ENCODE results near the gene ANAPC2.
A peak's percentile ranks its signal among the peaks of the same experiment; 100 is the strongest.

ANAPC2 gene

DNA sequence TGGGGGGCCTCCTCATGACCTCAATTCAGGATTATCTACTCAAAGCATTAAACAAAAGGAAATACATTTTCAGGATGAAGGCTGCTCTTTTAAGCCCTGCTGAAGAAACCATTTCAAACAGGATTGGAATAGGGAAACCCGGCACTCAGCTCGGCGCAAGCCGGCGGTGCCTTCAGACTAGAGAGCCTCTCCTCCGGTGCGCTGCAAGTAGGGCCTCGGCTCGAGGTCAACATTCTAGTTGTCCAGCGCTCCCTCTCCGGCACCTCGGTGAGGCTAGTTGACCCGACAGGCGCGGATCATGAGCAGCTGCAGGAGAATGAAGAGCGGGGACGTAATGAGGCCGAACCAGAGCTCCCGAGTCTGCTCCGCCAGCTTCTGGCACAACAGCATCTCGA is 16.4 kb upstream of the ANAPC2 start:
- Histone ChIP-seq H3K27ac (peak overlapping the region; percentile 82 to 89), H3K4me3 (peak overlapping the region; percentile 97), H3K27me3 (no peaks in the 10 kb centered on the region), H3K9me3 (no peaks in the 10 kb centered on the region), H3K36me3 (peaks cover 0 to 14% (median 0%) of the 10 kb centered on the region in 3 donors), H3K4me1 (peaks cover 0 to 59% (median 45%) of the 10 kb centered on the region in 4 donors)
- intact Hi-C loops (cut with DNase I; ENCODE audit: low total_unique reads), result no loop called here
- TF ChIP-seq, protein P1, sequence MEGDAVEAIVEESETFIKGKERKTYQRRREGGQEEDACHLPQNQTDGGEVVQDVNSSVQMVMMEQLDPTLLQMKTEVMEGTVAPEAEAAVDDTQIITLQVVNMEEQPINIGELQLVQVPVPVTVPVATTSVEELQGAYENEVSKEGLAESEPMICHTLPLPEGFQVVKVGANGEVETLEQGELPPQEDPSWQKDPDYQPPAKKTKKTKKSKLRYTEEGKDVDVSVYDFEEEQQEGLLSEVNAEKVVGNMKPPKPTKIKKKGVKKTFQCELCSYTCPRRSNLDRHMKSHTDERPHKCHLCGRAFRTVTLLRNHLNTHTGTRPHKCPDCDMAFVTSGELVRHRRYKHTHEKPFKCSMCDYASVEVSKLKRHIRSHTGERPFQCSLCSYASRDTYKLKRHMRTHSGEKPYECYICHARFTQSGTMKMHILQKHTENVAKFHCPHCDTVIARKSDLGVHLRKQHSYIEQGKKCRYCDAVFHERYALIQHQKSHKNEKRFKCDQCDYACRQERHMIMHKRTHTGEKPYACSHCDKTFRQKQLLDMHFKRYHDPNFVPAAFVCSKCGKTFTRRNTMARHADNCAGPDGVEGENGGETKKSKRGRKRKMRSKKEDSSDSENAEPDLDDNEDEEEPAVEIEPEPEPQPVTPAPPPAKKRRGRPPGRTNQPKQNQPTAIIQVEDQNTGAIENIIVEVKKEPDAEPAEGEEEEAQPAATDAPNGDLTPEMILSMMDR (IDR thresholded peaks at IDR 0.05), result no peak
- DNase-seq, result no peak

DNA sequence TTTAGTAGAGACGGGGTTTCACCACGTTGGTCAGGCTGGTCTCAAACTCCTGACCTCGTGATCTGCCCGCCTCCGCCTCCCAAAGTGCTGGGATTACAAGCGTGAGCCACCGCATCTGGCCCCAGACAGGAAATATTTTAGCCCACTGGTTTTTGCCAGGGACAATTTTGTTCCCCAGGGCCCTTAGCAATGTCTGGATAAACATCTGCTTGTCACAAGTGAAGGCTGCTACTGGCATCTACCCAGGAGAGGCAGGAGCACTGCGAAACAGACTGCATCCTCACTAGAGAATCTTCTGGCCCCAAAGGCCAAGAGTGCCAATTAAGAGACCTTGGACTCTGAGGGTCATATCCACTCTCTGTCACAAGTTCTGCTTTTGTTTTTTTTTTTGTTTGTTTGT is 14.6 kb upstream of the ANAPC2 start:
- no peak for DNase-seq
- H3K27me3 ChIP-seq, result no peaks in the 10 kb centered on the region
- no peak overlapping the region for H3K27ac ChIP-seq
- intact Hi-C loops (cut with DNase I; ENCODE audit: low total_unique reads), result no loop called here
- no peaks in the 10 kb centered on the region for H3K9me3 ChIP-seq
- peaks cover 4 to 76% (median 62%) of the 10 kb centered on the region in 4 donors for H3K4me1 ChIP-seq
- no peak overlapping the region for H3K4me3 ChIP-seq
- peaks cover 0 to 4% (median 0%) of the 10 kb centered on the region in 3 donors for H3K36me3 ChIP-seq
- TF ChIP-seq, protein P1 (IDR thresholded peaks at IDR 0.05), result no peak

DNA sequence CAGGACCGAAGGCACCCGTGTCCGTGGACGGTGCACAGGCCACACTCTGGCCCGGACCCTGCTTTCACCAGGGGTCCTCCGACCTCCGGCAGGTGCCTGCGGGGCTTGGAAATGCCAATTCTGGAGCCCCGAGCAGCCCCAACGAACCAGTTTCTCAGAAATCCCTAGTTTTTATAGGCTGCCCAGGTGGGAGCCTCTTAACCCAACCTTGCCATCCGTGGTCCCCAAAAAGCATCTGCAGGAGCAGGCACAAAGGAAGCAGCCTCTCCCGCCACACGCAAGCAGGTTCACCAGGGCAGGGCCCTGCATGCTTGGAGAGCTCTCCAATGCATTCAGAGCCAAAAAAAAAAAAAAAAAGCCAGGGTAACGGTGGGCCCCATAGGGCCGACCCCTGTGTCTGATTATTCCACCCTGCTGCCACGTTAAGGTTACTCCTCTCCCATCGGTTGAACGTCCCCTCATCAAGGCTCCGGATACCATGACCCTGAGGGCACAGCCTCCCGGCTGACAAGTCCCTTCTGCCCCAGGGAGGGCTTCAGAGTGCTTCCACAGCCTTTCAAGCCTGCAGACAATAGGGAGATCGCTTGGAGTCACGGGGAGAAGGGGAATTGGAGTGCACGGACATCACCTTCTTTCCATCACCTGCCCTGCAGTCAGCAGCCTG is 13.0 kb upstream of the ANAPC2 start:
- H3K4me3 ChIP-seq, result peak overlapping the region; percentile 57 to 62
- TF ChIP-seq, protein P1 (IDR thresholded peaks at IDR 0.05), result no peak
- H3K4me1 ChIP-seq, result peaks cover 4 to 78% (median 59%) of the 10 kb centered on the region in 4 donors
- DNase-seq, result no peak
- intact Hi-C loops (cut with DNase I; ENCODE audit: low total_unique reads), result no loop called here
- H3K27ac ChIP-seq, result peak overlapping the region; percentile 73 to 86
- H3K36me3 ChIP-seq, result no peaks in the 10 kb centered on the region
- H3K9me3 ChIP-seq, result no peaks in the 10 kb centered on the region
- no peaks in the 10 kb centered on the region for H3K27me3 ChIP-seq

DNA sequence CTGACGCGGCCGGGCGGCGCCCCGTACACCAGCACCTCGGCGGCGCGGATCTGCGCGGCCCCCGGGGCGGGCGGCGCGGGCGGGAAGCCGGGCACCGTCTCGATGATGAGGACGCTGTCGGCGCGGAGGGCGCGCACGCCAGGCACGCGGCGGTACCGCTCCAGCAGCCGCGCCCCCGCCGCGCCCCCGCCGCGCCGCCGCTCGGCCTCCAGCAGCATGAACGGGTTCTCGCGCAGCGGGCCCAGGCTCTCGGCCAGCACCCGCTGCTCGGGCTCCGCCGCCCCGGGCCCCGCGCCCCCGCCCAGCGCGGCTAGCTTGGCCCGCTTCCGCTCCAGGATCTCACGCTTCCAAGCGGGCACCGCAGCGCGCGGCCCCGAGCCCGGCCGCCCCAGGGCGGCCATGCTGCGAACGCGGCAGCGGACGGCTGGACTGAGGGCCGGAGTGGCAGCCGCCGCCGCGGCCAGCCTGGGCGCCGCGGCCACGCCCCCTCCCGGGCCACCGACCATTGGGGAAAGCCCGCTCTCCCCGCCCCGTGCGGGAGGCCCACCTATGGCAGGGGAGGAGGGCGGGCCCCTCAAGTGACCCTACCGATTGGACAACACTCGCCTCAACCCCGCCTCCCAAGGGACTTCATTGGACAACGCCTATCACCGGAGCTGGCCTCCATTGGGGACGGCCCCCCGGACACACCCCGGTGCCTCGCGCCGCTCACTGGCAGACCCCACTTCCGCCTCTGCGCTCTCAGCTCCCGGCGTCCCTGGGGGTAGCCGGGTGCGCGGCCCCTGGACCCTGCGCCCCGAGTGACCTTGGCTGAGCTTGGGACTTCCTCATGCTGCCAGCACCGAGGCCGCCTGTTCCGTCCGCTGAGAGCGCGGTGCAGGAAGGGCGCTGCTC is 12.2 kb upstream of the ANAPC2 start, which contains the start of gene TPRN:
TSS of gene TPRN (minus strand) at position 431 of the 894 bp plus-strand sequence. CDS start at position 401, 30 bp downstream.
- TF ChIP-seq, protein P1 (IDR thresholded peaks at IDR 0.05), result peak in 1 of 2 experiments; percentile 16
- H3K36me3 ChIP-seq, result no peaks in the 10 kb centered on the region

DNA sequence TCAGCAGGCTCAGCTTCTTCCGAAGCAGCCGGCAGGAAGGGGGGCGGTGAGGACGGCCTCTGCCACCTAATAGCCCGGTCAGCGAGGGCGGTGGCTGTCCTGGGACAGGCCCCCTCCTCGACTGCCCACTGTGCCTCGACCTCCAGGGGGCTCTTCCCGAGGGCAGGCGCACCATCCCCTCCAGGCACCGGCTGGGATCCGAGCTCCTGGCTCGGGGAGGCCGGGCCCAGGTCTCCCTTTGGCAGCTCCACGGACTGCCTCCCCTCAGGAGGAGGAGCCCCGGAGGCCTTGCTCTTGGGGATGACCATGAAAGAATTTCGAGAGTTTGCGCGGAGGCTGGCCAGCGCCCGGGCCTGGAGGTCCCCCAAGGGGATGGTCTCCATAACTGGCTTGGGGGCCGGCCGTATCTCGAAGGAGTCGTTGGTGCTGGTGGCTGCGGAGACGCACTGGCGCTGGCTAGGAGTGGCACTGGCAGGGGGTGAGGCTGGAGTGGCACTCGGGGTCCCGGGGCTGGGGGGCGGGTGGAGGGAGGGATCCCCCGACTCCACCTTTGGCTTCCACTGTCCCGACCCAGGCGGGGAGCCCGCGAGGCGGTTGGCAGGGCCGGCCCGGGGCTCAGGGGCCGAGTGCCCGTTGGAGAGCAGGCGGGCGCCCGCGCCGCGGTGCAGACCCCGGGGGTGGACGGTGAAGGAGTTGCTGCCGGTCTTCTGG is 11.2 kb upstream of the ANAPC2 start:
- peak overlapping the region; percentile 51 to 60 for H3K27ac ChIP-seq
- TF ChIP-seq, protein P1 (IDR thresholded peaks at IDR 0.05), result no peak

More for the DNA sequence above, 12.2 kb upstream of the ANAPC2 start, which contains the start of gene TPRN:
- DNase-seq, result peak; percentile 100
- H3K4me3 ChIP-seq, result peak within 1 kb of the TSS; percentile 57 to 62
- H3K9me3 ChIP-seq, result no peaks in the 10 kb centered on the region
- H3K27ac ChIP-seq, result peak within 1 kb of the TSS; percentile 73 to 86
- H3K27me3 ChIP-seq, result no peaks in the 10 kb centered on the region
- intact Hi-C loops (cut with DNase I; ENCODE audit: low total_unique reads), result no loop called here
- H3K4me1 ChIP-seq, result peaks cover 4 to 77% (median 55%) of the 10 kb centered on the region in 4 donors

More for the DNA sequence above, 11.2 kb upstream of the ANAPC2 start:
- no peak for DNase-seq
- intact Hi-C loops (cut with DNase I; ENCODE audit: low total_unique reads), result no loop called here
- Histone ChIP-seq H3K36me3 (no peaks in the 10 kb centered on the region), H3K9me3 (no peaks in the 10 kb centered on the region), H3K4me1 (peaks cover 4 to 82% (median 49%) of the 10 kb centered on the region in 4 donors), H3K4me3 (peak overlapping the region; percentile 57 to 62), H3K27me3 (no peaks in the 10 kb centered on the region)
